ENCODE data around the gene CORIN.
"Not testable (repeated sequence)": the region's sequence is repeated elsewhere in the genome, so short reads cannot be mapped to it uniquely, and the experiment has no call there.

CORIN gene

GRCh38 chr4:47561331-47561730 is 276.5 kb downstream of the CORIN start:
- TF ChIP-seq CTCF (IDR thresholded peaks at IDR 0.05; ENCODE audit: insufficient read depth, low read depth, low read length, missing control alignments): no peak
- no peak overlapping the region for H3K4me3 ChIP-seq (ENCODE audit: low read depth, low read length)
- DNase-seq (ENCODE audit: low read depth): no peak

- H3K4me3 ChIP-seq (ENCODE audit: low read depth, low read length): no peak overlapping the region
- TF ChIP-seq CTCF (IDR thresholded peaks at IDR 0.05; ENCODE audit: insufficient read depth, low read depth, low read length, missing control alignments): no peak
- no peak for DNase-seq (ENCODE audit: low read depth)
Measured at GRCh38 chr4:47560682-47561081, 277.2 kb downstream of the CORIN start.

GRCh38 chr4:47557255-47557654 is 280.6 kb downstream of the CORIN start:
- no peak overlapping the region for H3K4me3 ChIP-seq (ENCODE audit: low read depth, low read length)
- DNase-seq (ENCODE audit: low read depth): no peak
- no peak for TF ChIP-seq CTCF (IDR thresholded peaks at IDR 0.05; ENCODE audit: insufficient read depth, low read depth, low read length, missing control alignments)

GRCh38 chr4:47555920-47556319 is 281.9 kb downstream of the CORIN start:
- not testable (repeated sequence) for H3K4me3 ChIP-seq (ENCODE audit: low read depth, low read length); DNase-seq (ENCODE audit: low read depth)

GRCh38 chr4:47553329-47554125 is 284.3 kb downstream of the CORIN start:
- H3K4me3 ChIP-seq (ENCODE audit: low read depth, low read length): no peak overlapping the region
- no peak for DNase-seq (ENCODE audit: low read depth)
- no peak for TF ChIP-seq CTCF (IDR thresholded peaks at IDR 0.05; ENCODE audit: insufficient read depth, low read depth, low read length, missing control alignments)

- no peak overlapping the region for H3K4me3 ChIP-seq (ENCODE audit: low read depth, low read length)
- DNase-seq (ENCODE audit: low read depth): no peak
- TF ChIP-seq CTCF (IDR thresholded peaks at IDR 0.05; ENCODE audit: insufficient read depth, low read depth, low read length, missing control alignments): no peak
Measured at GRCh38 chr4:47551682-47552081, 286.2 kb downstream of the CORIN start.

- no peak for DNase-seq (ENCODE audit: low read depth)
- TF ChIP-seq CTCF (IDR thresholded peaks at IDR 0.05; ENCODE audit: insufficient read depth, low read depth, low read length, missing control alignments): no peak
- no peak overlapping the region for H3K4me3 ChIP-seq (ENCODE audit: low read depth, low read length)
Measured at GRCh38 chr4:47550899-47551548, 286.8 kb downstream of the CORIN start.

GRCh38 chr4:47550357-47550756 is 287.5 kb downstream of the CORIN start:
- H3K4me3 ChIP-seq (ENCODE audit: low read depth, low read length); DNase-seq (ENCODE audit: low read depth): not testable (repeated sequence)
